Measurements from ENCODE around the gene PRDX3. TPM values are rescaled to one million over a fixed set of nuclear protein-coding genes. Genes with fewer than 3 reads are reported as not detected.

Gene PRDX3
- 103 TPM for total RNA-seq (ENCODE audit: unreplicated experiment)
- long read RNA-seq, transcript PRDX3-201 (7 exons, 1,591 nt) = major isoform, 226 of 241 reads
- long read RNA-seq, partial matches to known transcripts = 6 of 241 reads
- long read RNA-seq, other reads (novel, unspliced or antisense) = 8 of 241 reads

GRCh38 chr10:119178372-119179119 is at the start of gene PRDX3:
Gene PRDX3 (minus strand): TSS chr10:119178812. CDS start chr10:119178790, 22 bp downstream.
- H3K36me3 Mint-ChIP-seq (ENCODE audit: unreplicated experiment) = no peaks in the 10 kb centered on the region
- peak; percentile 98 for DNase-seq
- TF ChIP-seq CTCF (IDR thresholded peaks at IDR 0.05; ENCODE audit: partially characterized antibody, unreplicated experiment) = no peak
- H3K4me1 Mint-ChIP-seq (ENCODE audit: low read depth, unreplicated experiment) = peaks cover 20% of the 10 kb centered on the region
- peaks cover 13% of the 10 kb centered on the region for H3K9me3 Mint-ChIP-seq (ENCODE audit: unreplicated experiment)
- peaks cover 8% of the 10 kb centered on the region for H3K27me3 Mint-ChIP-seq (ENCODE audit: unreplicated experiment)
- peak within 1 kb of the TSS; percentile 95 for H3K27ac Mint-ChIP-seq (ENCODE audit: unreplicated experiment)
- H3K4me3 Mint-ChIP-seq (ENCODE audit: unreplicated experiment) = peak within 1 kb of the TSS; percentile 98

- no peak overlapping the region for H3K4me3 Mint-ChIP-seq (ENCODE audit: unreplicated experiment)
- TF ChIP-seq CTCF (IDR thresholded peaks at IDR 0.05; ENCODE audit: partially characterized antibody, unreplicated experiment) = no peak
- DNase-seq = no peak
- H3K27ac Mint-ChIP-seq (ENCODE audit: unreplicated experiment) = no peak overlapping the region
- H3K27me3 Mint-ChIP-seq (ENCODE audit: unreplicated experiment) = peaks cover 5% of the 10 kb centered on the region
- peaks cover 2% of the 10 kb centered on the region for H3K9me3 Mint-ChIP-seq (ENCODE audit: unreplicated experiment)
- peaks cover 21% of the 10 kb centered on the region for H3K4me1 Mint-ChIP-seq (ENCODE audit: low read depth, unreplicated experiment)
- H3K36me3 Mint-ChIP-seq (ENCODE audit: unreplicated experiment) = peaks cover 11% of the 10 kb centered on the region
Measured at GRCh38 chr10:119227825-119228224, 49.2 kb upstream of the PRDX3 start.

GRCh38 chr10:119225083-119225658 is 46.6 kb upstream of the PRDX3 start:
- no peaks in the 10 kb centered on the region for H3K9me3 Mint-ChIP-seq (ENCODE audit: unreplicated experiment)
- H3K4me3 Mint-ChIP-seq (ENCODE audit: unreplicated experiment) = no peak overlapping the region
- no peak overlapping the region for H3K27ac Mint-ChIP-seq (ENCODE audit: unreplicated experiment)
- no peak for DNase-seq
- TF ChIP-seq CTCF (IDR thresholded peaks at IDR 0.05; ENCODE audit: partially characterized antibody, unreplicated experiment) = no peak
- H3K36me3 Mint-ChIP-seq (ENCODE audit: unreplicated experiment) = no peaks in the 10 kb centered on the region
- H3K4me1 Mint-ChIP-seq (ENCODE audit: low read depth, unreplicated experiment) = peaks cover 29% of the 10 kb centered on the region
- peaks cover 5% of the 10 kb centered on the region for H3K27me3 Mint-ChIP-seq (ENCODE audit: unreplicated experiment)

GRCh38 chr10:119222966-119223386 is 44.4 kb upstream of the PRDX3 start:
- H3K4me1 Mint-ChIP-seq (ENCODE audit: low read depth, unreplicated experiment) = peaks cover 20% of the 10 kb centered on the region
- no peak overlapping the region for H3K27ac Mint-ChIP-seq (ENCODE audit: unreplicated experiment)
- no peaks in the 10 kb centered on the region for H3K9me3 Mint-ChIP-seq (ENCODE audit: unreplicated experiment)
- peaks cover 3% of the 10 kb centered on the region for H3K27me3 Mint-ChIP-seq (ENCODE audit: unreplicated experiment)
- no peaks in the 10 kb centered on the region for H3K36me3 Mint-ChIP-seq (ENCODE audit: unreplicated experiment)
- DNase-seq = no peak
- no peak for TF ChIP-seq CTCF (IDR thresholded peaks at IDR 0.05; ENCODE audit: partially characterized antibody, unreplicated experiment)
- H3K4me3 Mint-ChIP-seq (ENCODE audit: unreplicated experiment) = no peak overlapping the region

GRCh38 chr10:119222537-119222936 is 43.9 kb upstream of the PRDX3 start:
- no peak for TF ChIP-seq CTCF (IDR thresholded peaks at IDR 0.05; ENCODE audit: partially characterized antibody, unreplicated experiment)
- Mint-ChIP-seq H3K4me1 (ENCODE audit: low read depth, unreplicated experiment) (peaks cover 20% of the 10 kb centered on the region), H3K36me3 (ENCODE audit: unreplicated experiment) (no peaks in the 10 kb centered on the region), H3K4me3 (ENCODE audit: unreplicated experiment) (no peak overlapping the region), H3K9me3 (ENCODE audit: unreplicated experiment) (no peaks in the 10 kb centered on the region), H3K27ac (ENCODE audit: unreplicated experiment) (no peak overlapping the region), H3K27me3 (ENCODE audit: unreplicated experiment) (peaks cover 3% of the 10 kb centered on the region)
- no peak for DNase-seq
